Stimulated activated CD8-positive, alpha-beta memory T cell treated with anti-CD3 and anti-CD28 coated beads, Interleukin-4, amount 100 ng/mL, for 1 hour (primary cell): Measurements from ENCODE around the gene RAB33B.
"Not testable (repeated sequence)": the region's sequence is repeated elsewhere in the genome, so short reads cannot be mapped to it uniquely, and the experiment has no call there.

Experiments used
- DNase-seq, 2 donors: peaks; one replicate each; pipeline ENCODE4 v3.0.0-alpha.2; 2020; ENCODE audit warnings: low read depth in 2 of 2, low spot score in 1 of 2

Gene RAB33B

GRCh38 chr4:139461022-139461628 lies 7.2 kb downstream of the RAB33B start:
- no peak for DNase-seq

GRCh38 chr4:139464512-139464911 lies 10.6 kb downstream of the RAB33B start:
- DNase-seq: not testable (repeated sequence)

GRCh38 chr4:139465922-139466321 lies 12.0 kb downstream of the RAB33B start:
- no peak for DNase-seq

- not testable (repeated sequence) for DNase-seq
Observed at GRCh38 chr4:139468756-139469155, 14.8 kb downstream of the RAB33B start.

- no peak for DNase-seq
Observed at GRCh38 chr4:139469216-139469615, 15.3 kb downstream of the RAB33B start.

- DNase-seq: no peak
Observed at GRCh38 chr4:139469869-139470268, 15.9 kb downstream of the RAB33B start.

- DNase-seq: no peak
Observed at GRCh38 chr4:139470295-139470694, 16.4 kb downstream of the RAB33B start.

GRCh38 chr4:139470997-139471665 lies 17.2 kb downstream of the RAB33B start:
- no peak for DNase-seq

GRCh38 chr4:139472852-139473251 lies 18.9 kb downstream of the RAB33B start:
- no peak for DNase-seq

- DNase-seq: no peak
Observed at GRCh38 chr4:139476363-139476762, 22.4 kb downstream of the RAB33B start.

- DNase-seq: no peak
Observed at GRCh38 chr4:139481465-139481864, 27.5 kb downstream of the RAB33B start.

- DNase-seq: no peak
Observed at GRCh38 chr4:139483000-139483399, 29.1 kb downstream of the RAB33B start.

GRCh38 chr4:139484783-139485311 lies 30.9 kb downstream of the RAB33B start:
- DNase-seq: no peak

- DNase-seq: no peak
Observed at GRCh38 chr4:139488442-139488841, 34.5 kb downstream of the RAB33B start.

- DNase-seq: no peak
Observed at GRCh38 chr4:139489638-139490037, 35.7 kb downstream of the RAB33B start.

- no peak for DNase-seq
Observed at GRCh38 chr4:139492429-139492828, 38.5 kb downstream of the RAB33B start.

GRCh38 chr4:139493176-139493575 lies 39.3 kb downstream of the RAB33B start:
- DNase-seq: no peak

GRCh38 chr4:139499186-139499585 lies 45.3 kb downstream of the RAB33B start:
- no peak for DNase-seq

- DNase-seq: no peak
Observed at GRCh38 chr4:139501117-139501516, 47.2 kb downstream of the RAB33B start.

- DNase-seq: no peak
Observed at GRCh38 chr4:139501527-139501926, 47.6 kb downstream of the RAB33B start.

GRCh38 chr4:139501927-139502899 lies 48.3 kb downstream of the RAB33B start:
- no peak for DNase-seq
